Ovary (tissue), 9 donors: ENCODE results near the gene ACLY. TPM values are rescaled to one million over a fixed set of nuclear protein-coding genes. Genes with fewer than 3 reads are reported as not detected.
"Not testable (repeated sequence)": the region's sequence is repeated elsewhere in the genome, so short reads cannot be mapped to it uniquely, and the experiment has no call there.

Source experiments
- DNase-seq, 5 donors: peaks; one replicate each; pipeline ENCODE4 v3.0.0-alpha.2; 2019 to 2020
- H3K27ac ChIP-seq, 2 donors: fragments of 200-600 bp; one replicate each; pipeline versions ENCODE4 v1.5.1 to v1.8.0; 2019 to 2022
- H3K27me3 ChIP-seq: fragments of 200-600 bp; one replicate; pipeline ENCODE4 v1.8.0; 2022
- H3K36me3 ChIP-seq: fragments of 200-600 bp; sonication (generic); one replicate; pipeline ENCODE4 v1.5.1; 2019
- H3K4me1 ChIP-seq: one replicate; pipeline ENCODE4 v1.8.1; 2013; ENCODE audit warnings: mild to moderate bottlenecking, moderate library complexity; ENCODE audit not compliant: insufficient read depth
- H3K4me3 ChIP-seq: fragments of 200-600 bp; sonication (generic); one replicate; pipeline ENCODE4 v1.5.1; 2017
- H3K9me3 ChIP-seq, 2 donors: fragments of 200-600 bp in 1 of 2; sonication (generic) in 1 of 2; one replicate each; pipeline versions ENCODE4 v1.5.1 to v1.8.1; 2013 to 2019; ENCODE audit warnings: mild to moderate bottlenecking in 1 of 2, moderate library complexity in 1 of 2
- EP300 ChIP-seq: sonication (generic); formaldehyde crosslinking; IDR thresholded peaks from one replicate; pipeline ENCODE4 v1.6.1; 2017; ENCODE audit warnings: antibody characterized with exemption
- POLR2A ChIP-seq: fragments of 450-650 bp; IDR thresholded peaks from one replicate; pipeline ENCODE4 v1.6.1; 2017; ENCODE audit warnings: antibody characterized with exemption, mild to moderate bottlenecking, moderate library complexity
- WGBS, 3 donors: extraction: QIAGEN DNeasy Blood & Tissue Kit in 1 of 3; methylation state at CpG; one replicate each; pipeline versions ENCODE4 v1.1.5 to v1.1.7; 2013 to 2017; 5-methylcytosine and 5-hydroxymethylcytosine counted together
- intact Hi-C, 4 donors: fragments of 100-400 bp; cut with DNase I; formaldehyde crosslinking; loops; one replicate each; pipeline versions ENCODE4 v1.11.0 to v1.15.1; 2022 to 2023
- polyA plus RNA-seq, 2 donors: library from polyadenylated mRNA; stranded (reverse); fragments of 200-250 nt in 1 of 2; fragments of 350-450 nt in 1 of 2; fragmentation: Illumina TruSeq in 1 of 2; extraction: RNeasy Lipid Tissue Mini Kit (QIAGEN cat#74804) in 1 of 2; gene quantifications; one replicate each; pipeline ENCODE4 v1.2.3, GENCODE V29; 2013 to 2014
- total RNA-seq, 7 donors: library from RNA; depleted of rRNA in 2 of 7; stranded (reverse); fragments of >200 nt in 2 of 7; fragmentation: NEBNext Ultra II Directional in 3 of 7; extraction: Animal tissue kit (Norgen Biotek cat#: 25700) in 3 of 7; gene quantifications; one replicate each; pipeline versions ENCODE4 v1.1.0 to v1.2.4, GENCODE V29; 2016 to 2023
- TF ChIP-seq, protein P1 (sequence below), 3 donors: fragments of 450-650 bp in 2 of 3; fragments of 200-600 bp in 1 of 3; IDR thresholded peaks; one replicate each; pipeline versions ENCODE4 v1.5.1 to v1.8.0; 2016 to 2022; ENCODE audit warnings: antibody characterized with exemption in 3 of 3, mild to moderate bottlenecking in 1 of 3
- donor health status: DM: no; HTN: no; CAD: no; lungs with moderate emphysema.
- donor health status: DM: no; HTN: no; CAD: no.
- donor health status: Bipolar disorder and iron deficiency.
- donor health status: DM: yes; HTN: yes; CAD: no.
- donor health status: DM: no; HTN: no; CAD: no.
- donor health status: DM: yes; HTN: yes; CAD: no.

The ACLY gene
- total and polyA plus RNA-seq, 9 donors = 23.6 to 119 (median 53.4) TPM

DNA sequence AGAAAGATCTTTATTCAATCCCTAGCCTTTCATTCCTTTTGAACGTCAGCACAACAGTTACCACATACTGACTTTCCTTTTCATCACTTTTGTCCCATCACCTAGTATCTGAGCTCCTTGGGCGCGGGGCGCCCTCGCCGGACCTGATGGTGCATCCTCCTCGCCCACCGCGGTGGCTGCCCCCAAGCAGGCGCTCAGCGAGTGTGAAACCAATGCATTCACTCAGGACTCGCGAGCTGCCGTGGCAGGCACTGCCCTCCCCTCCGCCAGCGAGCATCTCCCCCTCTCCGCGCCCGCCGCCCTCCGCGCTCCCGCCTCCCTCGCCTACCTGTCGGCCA, 54.3 kb downstream of the ACLY start:
- H3K4me1 ChIP-seq = peaks cover 10% of the 10 kb centered on the region

DNA sequence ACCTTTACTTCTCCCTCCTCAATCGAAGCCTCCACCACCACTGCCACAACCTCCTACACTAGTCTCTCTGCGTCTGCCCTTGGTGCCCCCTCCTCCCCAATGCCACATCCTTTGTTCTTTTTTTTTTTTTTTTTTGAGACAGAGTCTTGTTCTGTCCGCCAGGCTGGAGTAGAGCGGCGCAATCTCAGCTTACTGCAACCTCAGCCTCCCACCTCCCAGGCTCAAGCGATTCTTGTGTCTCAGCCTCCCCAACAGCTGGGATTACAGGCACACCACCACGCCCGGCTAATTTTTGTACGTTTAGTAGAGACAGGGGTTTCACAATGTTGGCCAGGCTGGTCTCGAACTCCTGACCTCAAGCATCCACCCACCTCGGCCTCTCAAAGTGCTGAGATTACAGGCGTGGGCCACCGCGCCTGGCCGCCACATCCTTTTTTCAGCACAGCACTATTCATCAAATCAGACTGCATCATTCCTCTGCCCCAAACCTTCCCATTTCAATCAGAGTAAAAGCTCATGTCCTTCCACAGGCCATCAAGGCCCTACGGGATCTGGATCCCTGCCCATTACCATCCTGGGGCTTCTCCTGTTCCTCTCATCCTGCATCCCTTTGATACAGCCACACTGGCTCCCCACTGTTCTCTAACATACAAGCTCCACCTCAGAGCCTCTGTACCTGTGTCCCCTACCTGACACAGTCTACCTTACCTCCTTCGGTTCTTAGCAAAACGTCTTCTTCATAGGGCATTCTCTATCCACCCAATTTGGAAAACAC, 55.5 kb downstream of the ACLY start:
- intact Hi-C loops = loop anchor here in 1 of 4 donors (10.0 kb wide), 1 partner anchor 58 kb away; no protein-coding TSS in a partner anchor
- TF ChIP-seq, protein P1, sequence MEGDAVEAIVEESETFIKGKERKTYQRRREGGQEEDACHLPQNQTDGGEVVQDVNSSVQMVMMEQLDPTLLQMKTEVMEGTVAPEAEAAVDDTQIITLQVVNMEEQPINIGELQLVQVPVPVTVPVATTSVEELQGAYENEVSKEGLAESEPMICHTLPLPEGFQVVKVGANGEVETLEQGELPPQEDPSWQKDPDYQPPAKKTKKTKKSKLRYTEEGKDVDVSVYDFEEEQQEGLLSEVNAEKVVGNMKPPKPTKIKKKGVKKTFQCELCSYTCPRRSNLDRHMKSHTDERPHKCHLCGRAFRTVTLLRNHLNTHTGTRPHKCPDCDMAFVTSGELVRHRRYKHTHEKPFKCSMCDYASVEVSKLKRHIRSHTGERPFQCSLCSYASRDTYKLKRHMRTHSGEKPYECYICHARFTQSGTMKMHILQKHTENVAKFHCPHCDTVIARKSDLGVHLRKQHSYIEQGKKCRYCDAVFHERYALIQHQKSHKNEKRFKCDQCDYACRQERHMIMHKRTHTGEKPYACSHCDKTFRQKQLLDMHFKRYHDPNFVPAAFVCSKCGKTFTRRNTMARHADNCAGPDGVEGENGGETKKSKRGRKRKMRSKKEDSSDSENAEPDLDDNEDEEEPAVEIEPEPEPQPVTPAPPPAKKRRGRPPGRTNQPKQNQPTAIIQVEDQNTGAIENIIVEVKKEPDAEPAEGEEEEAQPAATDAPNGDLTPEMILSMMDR (IDR thresholded peaks at IDR 0.05) = no peak
- TF ChIP-seq POLR2A = no peak
- 61 to 64% (median 61%) methylated on average over 18 of the region's 18 CpGs for WGBS, 3 donors
- DNase-seq = no peak
- Histone ChIP-seq H3K4me3 (peak overlapping the region; percentile 99), H3K4me1 (peaks cover 10% of the 10 kb centered on the region), H3K27ac (no peak overlapping the region), H3K27me3 (no peaks in the 10 kb centered on the region), H3K9me3 (no peaks in the 10 kb centered on the region), H3K36me3 (no peaks in the 10 kb centered on the region)

More for the DNA sequence above, 54.3 kb downstream of the ACLY start:
- TF ChIP-seq POLR2A (no peak), EP300 (no peak)
- TF ChIP-seq, protein P1 (IDR thresholded peaks at IDR 0.05) = no peak
- intact Hi-C loops = loop anchor here in 1 of 4 donors (10.0 kb wide), 1 partner anchor 60 kb away; no protein-coding TSS in a partner anchor
- DNase-seq = no peak
- Histone ChIP-seq H3K9me3 (no peaks in the 10 kb centered on the region), H3K4me3 (peak overlapping the region; percentile 99), H3K27ac (peak overlapping the region in 1 of 2 donors; percentile 85), H3K27me3 (no peaks in the 10 kb centered on the region), H3K36me3 (no peaks in the 10 kb centered on the region)
- WGBS, 3 donors = 0% methylated on average over 24 to 25 of the region's 25 CpGs

- Histone ChIP-seq H3K4me3 (no peak overlapping the region), H3K27me3 (no peaks in the 10 kb centered on the region), H3K36me3 (no peaks in the 10 kb centered on the region), H3K9me3 (no peaks in the 10 kb centered on the region), H3K4me1 (peaks cover 12% of the 10 kb centered on the region), H3K27ac (no peak overlapping the region)
- 81 to 87% (median 86%) methylated on average over 3 of the region's 3 CpGs for WGBS, 3 donors
- intact Hi-C loops = loop anchor here in 1 of 4 donors (10.0 kb wide), 1 partner anchor 56 kb away; no protein-coding TSS in a partner anchor
- no peak for DNase-seq
- TF ChIP-seq EP300 = no peak
- TF ChIP-seq POLR2A = no peak
- TF ChIP-seq, protein P1 (IDR thresholded peaks at IDR 0.05) = no peak
Observed at GRCh38 chr17:41860254-41860931, 58.4 kb downstream of the ACLY start.

DNA sequence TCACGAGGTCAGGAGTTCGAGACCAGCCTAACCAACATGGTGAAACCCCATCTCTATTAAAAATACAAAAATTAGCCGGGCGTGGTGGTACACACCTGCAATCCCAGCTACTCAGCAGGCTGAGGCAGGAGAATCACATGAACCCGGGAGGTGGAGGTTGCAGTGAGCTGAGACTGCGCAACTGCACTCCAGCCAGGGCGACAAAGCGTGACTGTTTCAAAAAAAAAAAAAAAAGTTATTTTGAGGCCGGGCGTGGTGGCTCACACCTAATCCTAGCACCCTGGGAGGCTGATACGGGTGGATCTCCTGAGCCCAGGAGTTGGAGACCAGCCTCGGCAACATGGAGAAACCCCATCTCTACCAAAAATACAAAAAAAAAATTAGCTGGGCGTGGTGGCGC, 67.4 kb downstream of the ACLY start:
- intact Hi-C loops, H3K27me3 ChIP-seq, H3K4me3 ChIP-seq, DNase-seq, H3K9me3 ChIP-seq, H3K4me1 ChIP-seq, H3K36me3 ChIP-seq, H3K27ac ChIP-seq: not testable (repeated sequence)
- 95 to 97% (median 96%) methylated on average over 14 of the region's 14 CpGs for WGBS, 3 donors
